Cardiac muscle cell (in vitro differentiated cells and primary cell): Measurements from ENCODE around the gene RIMS3. TPM values are rescaled to one million over a fixed set of nuclear protein-coding genes. Genes with fewer than 3 reads are reported as not detected.

Source experiments
- DNase-seq, 2 donors: peaks; one replicate each; pipeline versions ENCODE4 v3.0.0 to v3.0.0-alpha.2; 2010 to 2017; ENCODE audit warnings: low read depth in 1 of 2, low spot score in 1 of 2
- H3K27ac ChIP-seq: fragments of 200-600 bp; sonication (generic); 2 replicates; pipeline ENCODE4 v1.5.1; 2016
- H3K27me3 ChIP-seq: fragments of 200-600 bp; sonication (generic); 2 replicates; pipeline ENCODE4 v1.6.0; 2016; ENCODE audit warnings: control low read depth
- H3K36me3 ChIP-seq: fragments of 200-600 bp; sonication (generic); 2 replicates; pipeline ENCODE4 v1.5.1; 2016; ENCODE audit warnings: control low read depth
- H3K4me1 ChIP-seq: fragments of 200-600 bp; sonication (generic); 2 replicates; pipeline ENCODE4 v1.8.1; 2017; ENCODE audit warnings: low read depth, mild to moderate bottlenecking, mixed run types
- H3K4me3 ChIP-seq: fragments of 200-600 bp; sonication (generic); 2 replicates; pipeline ENCODE4 v1.5.1; 2016; ENCODE audit warnings: mild to moderate bottlenecking
- H3K9me3 ChIP-seq: fragments of 200-600 bp; sonication (generic); 2 replicates; pipeline ENCODE4 v1.5.1; 2017; ENCODE audit warnings: low read depth, mild to moderate bottlenecking, control low read depth
- polyA plus RNA-seq: library from polyadenylated mRNA; unstranded; fragments of >200 nt; fragmentation: Nextera tagmentation; extraction: Ambion mirVana; gene quantifications from 2 replicates; pipeline ENCODE4 v1.2.1, GENCODE V29; 2016
- total RNA-seq: library from RNA; depleted of rRNA; stranded (reverse); fragments of >200 nt; gene quantifications from 2 replicates; pipeline ENCODE4 v1.2.3, GENCODE V29; 2016
- TF ChIP-seq, protein P1 (sequence below): IDR thresholded peaks from 2 replicates; pipeline ENCODE4 v1.5.1; 2012; ENCODE audit warnings: low read depth, mild to moderate bottlenecking, low read length

Gene RIMS3
- total and polyA plus RNA-seq, 2 experiments from 2014 or later: 29.7 to 39.3 TPM

DNA sequence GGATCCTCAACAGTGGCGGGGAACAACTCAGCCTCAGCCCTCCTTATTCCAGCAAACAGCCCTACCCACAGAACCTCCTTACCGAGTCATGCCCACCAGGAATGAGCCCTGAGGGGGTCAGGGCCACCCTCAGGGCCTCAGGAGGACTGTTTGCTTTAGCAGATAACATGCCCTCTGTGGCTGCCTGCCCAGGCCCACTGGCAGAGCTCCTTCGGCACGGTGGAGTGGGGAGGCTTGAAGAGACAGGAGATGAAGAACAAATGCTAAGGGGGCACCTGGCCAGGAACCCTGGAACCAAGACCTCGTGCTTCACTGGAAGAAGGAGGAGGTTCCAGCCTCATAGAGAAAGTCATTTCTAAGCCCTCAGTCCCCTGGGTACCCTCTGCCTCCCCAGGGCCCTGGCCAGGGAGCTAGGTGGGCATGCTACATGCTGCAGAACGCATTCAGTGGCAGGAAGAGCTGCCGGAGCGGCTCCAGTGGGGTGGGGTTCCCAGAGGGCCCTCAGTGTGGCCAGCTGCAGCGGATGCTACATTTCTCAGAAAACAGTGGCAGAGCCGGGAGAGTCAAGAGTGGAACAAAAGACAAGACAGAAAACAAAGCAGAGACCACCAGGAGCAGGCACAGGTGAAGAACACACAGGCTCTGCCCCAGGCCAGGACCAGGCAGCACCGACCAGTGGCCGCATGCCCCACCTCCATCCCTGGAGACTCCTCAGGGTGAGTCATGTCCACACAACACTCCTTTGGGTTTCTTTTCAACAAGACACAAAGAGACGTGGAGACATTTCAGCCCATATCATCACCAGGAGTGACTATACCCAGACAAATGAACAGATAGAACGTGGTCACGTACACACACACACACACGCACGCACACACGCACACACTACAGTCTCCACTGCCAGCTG is 39.8 kb downstream of the RIMS3 start:
- Histone ChIP-seq H3K4me3 (no peak overlapping the region), H3K36me3 (no peaks in the 10 kb centered on the region), H3K27me3 (no peaks in the 10 kb centered on the region), H3K4me1 (no peaks in the 10 kb centered on the region), H3K27ac (no peak overlapping the region), H3K9me3 (no peaks in the 10 kb centered on the region)
- TF ChIP-seq, protein P1, sequence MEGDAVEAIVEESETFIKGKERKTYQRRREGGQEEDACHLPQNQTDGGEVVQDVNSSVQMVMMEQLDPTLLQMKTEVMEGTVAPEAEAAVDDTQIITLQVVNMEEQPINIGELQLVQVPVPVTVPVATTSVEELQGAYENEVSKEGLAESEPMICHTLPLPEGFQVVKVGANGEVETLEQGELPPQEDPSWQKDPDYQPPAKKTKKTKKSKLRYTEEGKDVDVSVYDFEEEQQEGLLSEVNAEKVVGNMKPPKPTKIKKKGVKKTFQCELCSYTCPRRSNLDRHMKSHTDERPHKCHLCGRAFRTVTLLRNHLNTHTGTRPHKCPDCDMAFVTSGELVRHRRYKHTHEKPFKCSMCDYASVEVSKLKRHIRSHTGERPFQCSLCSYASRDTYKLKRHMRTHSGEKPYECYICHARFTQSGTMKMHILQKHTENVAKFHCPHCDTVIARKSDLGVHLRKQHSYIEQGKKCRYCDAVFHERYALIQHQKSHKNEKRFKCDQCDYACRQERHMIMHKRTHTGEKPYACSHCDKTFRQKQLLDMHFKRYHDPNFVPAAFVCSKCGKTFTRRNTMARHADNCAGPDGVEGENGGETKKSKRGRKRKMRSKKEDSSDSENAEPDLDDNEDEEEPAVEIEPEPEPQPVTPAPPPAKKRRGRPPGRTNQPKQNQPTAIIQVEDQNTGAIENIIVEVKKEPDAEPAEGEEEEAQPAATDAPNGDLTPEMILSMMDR: no peak
- DNase-seq: peak in 1 of 2 donors; percentile 30

DNA sequence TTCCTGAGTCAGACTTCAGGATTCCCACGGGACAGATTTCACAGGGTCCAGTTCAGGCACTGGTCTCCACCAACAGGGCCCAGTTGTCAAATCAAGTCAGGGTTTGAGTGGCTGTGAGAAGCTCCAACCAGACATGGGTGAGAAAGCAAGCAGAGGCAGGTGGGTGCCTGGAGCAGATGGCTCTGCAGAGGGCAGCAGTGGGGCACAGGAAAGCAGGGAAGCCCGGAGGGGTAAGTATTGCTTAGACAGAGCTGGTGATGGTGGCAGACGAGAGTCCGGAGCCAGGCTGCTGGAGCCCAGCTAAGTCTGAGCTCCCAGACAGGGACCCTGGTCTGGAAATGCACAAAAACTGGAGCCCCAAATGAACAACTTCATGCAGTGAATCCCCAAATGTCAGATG is 40.4 kb downstream of the RIMS3 start:
- no peaks in the 10 kb centered on the region for H3K27me3 ChIP-seq
- no peaks in the 10 kb centered on the region for H3K9me3 ChIP-seq
- no peak overlapping the region for H3K4me3 ChIP-seq
- DNase-seq: peak; percentile 15 to 19
- no peak overlapping the region for H3K27ac ChIP-seq
- no peaks in the 10 kb centered on the region for H3K4me1 ChIP-seq
- TF ChIP-seq, protein P1: peak; percentile 34
- no peaks in the 10 kb centered on the region for H3K36me3 ChIP-seq

DNA sequence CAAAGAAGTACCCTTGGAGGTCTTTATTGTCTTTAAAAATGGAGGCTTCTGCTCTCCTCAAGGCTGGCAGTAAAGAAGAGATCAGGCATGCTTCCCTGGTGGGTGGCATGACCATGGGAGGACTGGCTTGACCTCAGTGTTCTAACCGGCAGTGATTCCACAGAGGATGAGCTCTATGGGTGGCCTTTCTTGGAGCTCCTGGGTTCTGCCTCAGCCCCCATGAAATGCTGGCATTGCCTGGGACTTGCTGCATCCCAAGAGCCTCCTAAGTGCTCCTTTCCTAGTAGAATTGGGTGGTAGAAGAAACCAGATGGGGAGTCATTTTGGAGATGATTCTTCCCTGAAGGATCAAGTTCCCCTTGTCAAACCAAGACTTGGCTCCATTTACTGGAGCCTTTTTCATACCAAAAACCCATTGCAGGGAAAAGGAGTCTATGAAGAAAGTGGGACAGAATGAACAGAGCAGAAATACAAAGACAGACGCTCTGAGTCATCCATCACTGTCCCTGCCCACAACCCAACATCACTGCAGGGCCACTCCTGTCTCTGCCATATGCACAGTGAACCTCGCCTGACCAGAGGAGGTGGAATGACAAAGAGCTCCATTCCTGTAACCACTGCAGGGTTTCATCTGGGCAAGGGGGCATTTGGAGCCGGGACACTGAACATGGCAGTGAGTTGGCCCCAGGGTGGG is 42.4 kb downstream of the RIMS3 start:
- H3K27ac ChIP-seq: no peak overlapping the region
- no peak overlapping the region for H3K4me3 ChIP-seq
- H3K27me3 ChIP-seq: no peaks in the 10 kb centered on the region
- TF ChIP-seq, protein P1: no peak
- no peaks in the 10 kb centered on the region for H3K4me1 ChIP-seq
- no peaks in the 10 kb centered on the region for H3K36me3 ChIP-seq
- H3K9me3 ChIP-seq: no peaks in the 10 kb centered on the region
- DNase-seq: no peak

DNA sequence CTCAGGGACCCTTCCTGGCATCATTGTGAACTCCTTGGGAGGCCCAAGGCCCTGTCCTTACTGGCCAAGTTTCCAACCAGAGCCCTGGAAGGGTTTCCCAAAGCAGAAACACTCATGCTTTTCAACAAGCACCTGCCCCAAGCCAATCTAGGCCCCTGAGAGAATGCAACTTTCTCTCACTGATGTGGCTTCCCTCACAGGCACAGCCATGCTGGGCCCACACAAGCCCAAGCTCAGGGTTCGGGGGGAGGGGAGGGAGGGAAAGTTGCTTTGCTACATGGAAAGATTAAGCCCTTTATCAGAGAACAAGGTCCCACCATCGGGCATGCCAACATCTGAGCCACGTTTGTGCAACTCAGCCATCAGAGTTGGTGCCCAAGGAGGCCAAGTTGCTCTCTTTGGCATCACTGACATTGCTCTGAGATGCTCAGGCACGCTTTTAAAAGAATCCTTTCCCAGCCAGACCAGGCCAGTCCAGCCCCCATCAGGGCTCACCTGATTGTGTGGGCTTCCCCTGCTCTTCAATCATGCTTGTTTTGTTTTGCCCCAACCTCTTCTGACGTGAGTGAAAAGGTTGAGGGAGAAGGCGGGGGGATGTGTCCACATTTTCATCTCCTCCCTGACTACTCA is 43.5 kb downstream of the RIMS3 start:
- TF ChIP-seq, protein P1: no peak
- Histone ChIP-seq H3K36me3 (no peaks in the 10 kb centered on the region), H3K9me3 (no peaks in the 10 kb centered on the region), H3K4me3 (no peak overlapping the region), H3K4me1 (no peaks in the 10 kb centered on the region), H3K27me3 (no peaks in the 10 kb centered on the region), H3K27ac (no peak overlapping the region)
- DNase-seq: no peak

DNA sequence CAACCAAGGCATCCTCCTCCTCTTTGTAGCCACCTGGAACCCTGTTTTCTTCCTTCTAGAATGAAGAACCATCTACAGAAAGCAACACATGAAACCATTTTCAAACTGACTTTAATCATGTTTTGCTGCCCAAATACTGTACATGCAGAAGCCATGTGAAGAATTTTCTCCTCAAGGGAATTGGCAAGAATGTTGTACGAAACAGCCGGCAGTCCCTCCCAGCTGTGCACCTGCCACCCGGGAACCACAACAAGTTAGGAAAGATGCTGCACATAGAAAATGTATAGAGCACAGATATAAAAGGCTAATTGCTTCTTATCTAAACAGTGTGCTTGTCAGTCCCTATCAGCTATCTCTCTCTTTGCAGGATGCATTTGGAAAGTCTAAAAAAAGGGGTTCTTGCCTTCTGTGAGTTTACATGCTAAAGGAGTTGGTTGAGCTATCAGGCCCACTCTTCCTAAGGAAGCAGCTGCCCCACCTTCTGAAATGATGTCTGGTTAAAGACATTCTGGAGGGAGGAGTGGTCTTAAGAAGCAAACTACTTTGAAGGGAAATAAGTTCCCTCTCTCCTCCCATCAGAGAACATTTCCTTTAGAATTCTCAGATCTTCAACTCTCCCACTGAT is 44.8 kb downstream of the RIMS3 start:
- Histone ChIP-seq H3K27ac (no peak overlapping the region), H3K4me3 (no peak overlapping the region), H3K9me3 (no peaks in the 10 kb centered on the region), H3K36me3 (no peaks in the 10 kb centered on the region), H3K27me3 (no peaks in the 10 kb centered on the region), H3K4me1 (no peaks in the 10 kb centered on the region)
- DNase-seq: no peak
- TF ChIP-seq, protein P1: no peak
